ENCODE results near the gene MNAT1. TPM values are rescaled to one million over a fixed set of nuclear protein-coding genes. Genes with fewer than 3 reads are reported as not detected.
"Not testable (repeated sequence)": the region's sequence is repeated elsewhere in the genome, so short reads cannot be mapped to it uniquely, and the experiment has no call there.

Gene MNAT1
- total RNA-seq, 3 donors from 2014 or later, result 30.6 to 70.4 (median 50.8) TPM

- intact Hi-C loops (cut with DNase I; ENCODE audit: low total_unique reads), result no loop called here
- Histone ChIP-seq H3K9me3 (no peaks in the 10 kb centered on the region), H3K4me1 (peaks cover 0 to 3% of the 10 kb centered on the region in 2 donors), H3K4me3 (no peak overlapping the region), H3K36me3 (no peaks in the 10 kb centered on the region), H3K27me3 (no peaks in the 10 kb centered on the region), H3K27ac (no peak overlapping the region)
- no peak for DNase-seq (ENCODE audit: low spot score in 2 of 2)
- TF ChIP-seq POLR2A (IDR thresholded peaks at IDR 0.05) (no peak), CTCF (IDR thresholded peaks at IDR 0.05) (no peak), POLR2AphosphoS5 (IDR thresholded peaks at IDR 0.05) (no peak)
Observed at GRCh38 chr14:60773558-60773957, 39.0 kb downstream of the MNAT1 start.

- TF ChIP-seq POLR2A (IDR thresholded peaks at IDR 0.05) (no peak), POLR2AphosphoS5 (IDR thresholded peaks at IDR 0.05) (no peak), CTCF (IDR thresholded peaks at IDR 0.05) (no peak)
- H3K9me3 ChIP-seq, result no peaks in the 10 kb centered on the region
- intact Hi-C loops (cut with DNase I; ENCODE audit: low total_unique reads), result no loop called here
- no peak for DNase-seq (ENCODE audit: low spot score in 2 of 2)
- no peaks in the 10 kb centered on the region for H3K27me3 ChIP-seq
- no peak overlapping the region for H3K4me3 ChIP-seq
- H3K36me3 ChIP-seq, result no peaks in the 10 kb centered on the region
- H3K27ac ChIP-seq, result no peak overlapping the region
- H3K4me1 ChIP-seq, result peaks cover 0 to 3% of the 10 kb centered on the region in 2 donors
Observed at GRCh38 chr14:60775296-60775695, 40.7 kb downstream of the MNAT1 start.

DNA sequence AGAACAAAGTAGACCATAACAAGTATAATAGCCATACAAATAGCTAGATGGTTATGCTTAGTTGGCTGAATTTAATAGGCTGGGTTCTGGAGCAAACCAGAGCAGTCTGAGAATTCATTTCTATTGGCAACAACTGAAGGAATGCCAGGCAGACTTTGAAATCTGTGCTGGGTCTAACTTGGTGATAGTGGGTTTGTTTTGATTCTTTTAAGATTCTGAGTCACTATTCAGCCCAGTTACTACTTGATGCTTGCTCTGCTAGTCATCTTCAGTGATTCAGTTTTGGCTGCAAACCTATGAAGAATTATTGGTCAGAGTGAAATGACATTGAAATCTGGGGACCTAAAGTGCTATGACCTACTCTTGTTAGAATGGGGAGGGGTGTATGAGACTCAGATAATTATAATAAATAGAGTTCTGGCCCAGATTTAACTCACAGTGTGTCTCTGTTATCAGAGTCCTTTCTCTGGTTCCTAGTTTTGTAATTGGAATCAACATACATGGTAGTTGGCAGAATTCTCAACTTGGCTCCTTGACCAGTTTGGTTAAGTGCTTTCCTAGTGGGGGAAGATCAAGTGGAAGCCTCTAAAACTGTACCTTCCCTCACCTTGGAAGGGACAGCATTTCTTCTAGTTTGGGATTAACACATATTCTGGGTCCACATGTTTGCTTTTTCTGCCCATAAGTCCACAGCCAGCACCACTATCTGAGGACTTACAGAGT is 43.5 kb downstream of the MNAT1 start:
- H3K4me1 ChIP-seq, result peaks cover 0 to 3% of the 10 kb centered on the region in 2 donors
- H3K27ac ChIP-seq, result no peak overlapping the region
- TF ChIP-seq POLR2A (IDR thresholded peaks at IDR 0.05) (no peak), CTCF (IDR thresholded peaks at IDR 0.05) (no peak), POLR2AphosphoS5 (IDR thresholded peaks at IDR 0.05) (no peak)
- intact Hi-C loops (cut with DNase I; ENCODE audit: low total_unique reads), result no loop called here
- no peak overlapping the region for H3K4me3 ChIP-seq
- DNase-seq (ENCODE audit: low spot score in 2 of 2), result no peak
- H3K9me3 ChIP-seq, result no peaks in the 10 kb centered on the region
- no peaks in the 10 kb centered on the region for H3K36me3 ChIP-seq
- no peaks in the 10 kb centered on the region for H3K27me3 ChIP-seq

DNA sequence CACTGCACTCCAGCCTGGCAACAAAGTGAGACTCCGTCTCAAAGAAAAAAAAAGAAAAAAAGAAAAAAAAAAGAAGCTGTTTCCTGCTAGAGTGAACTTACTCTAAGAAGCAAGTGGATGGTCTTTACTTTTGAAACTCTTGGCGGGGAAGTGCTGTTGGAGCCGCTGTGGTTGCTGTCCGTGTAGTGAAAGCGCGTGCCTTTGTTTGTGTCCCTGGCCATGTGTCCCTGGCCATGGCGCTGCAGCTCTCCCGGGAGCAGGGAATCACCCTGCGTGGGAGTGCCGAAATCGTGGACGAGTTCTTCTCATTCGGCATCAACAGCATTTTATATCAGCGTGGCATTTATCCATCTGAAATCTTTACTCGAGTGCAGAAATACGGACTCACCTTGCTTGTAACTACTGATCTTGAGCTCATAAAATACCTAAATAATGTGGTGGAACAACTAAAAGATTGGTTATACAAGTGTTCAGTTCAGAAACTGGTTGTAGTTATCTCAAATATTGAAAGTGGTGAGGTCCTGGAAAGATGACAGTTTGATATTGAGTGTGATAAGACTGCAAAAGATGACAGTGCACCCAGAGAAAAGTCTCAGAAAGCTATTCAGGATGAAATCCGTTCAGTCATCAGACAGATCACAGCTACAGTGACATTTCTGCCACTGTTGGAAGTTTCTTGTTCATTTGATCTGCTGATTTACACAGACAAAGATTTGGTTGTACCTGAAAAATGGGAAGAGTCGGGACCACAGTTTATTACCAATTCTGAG is 45.4 kb downstream of the MNAT1 start:
- H3K36me3 ChIP-seq; H3K4me3 ChIP-seq; H3K27me3 ChIP-seq; DNase-seq (ENCODE audit: low spot score in 2 of 2); H3K27ac ChIP-seq; intact Hi-C loops (cut with DNase I; ENCODE audit: low total_unique reads); H3K4me1 ChIP-seq; H3K9me3 ChIP-seq: not testable (repeated sequence)

DNA sequence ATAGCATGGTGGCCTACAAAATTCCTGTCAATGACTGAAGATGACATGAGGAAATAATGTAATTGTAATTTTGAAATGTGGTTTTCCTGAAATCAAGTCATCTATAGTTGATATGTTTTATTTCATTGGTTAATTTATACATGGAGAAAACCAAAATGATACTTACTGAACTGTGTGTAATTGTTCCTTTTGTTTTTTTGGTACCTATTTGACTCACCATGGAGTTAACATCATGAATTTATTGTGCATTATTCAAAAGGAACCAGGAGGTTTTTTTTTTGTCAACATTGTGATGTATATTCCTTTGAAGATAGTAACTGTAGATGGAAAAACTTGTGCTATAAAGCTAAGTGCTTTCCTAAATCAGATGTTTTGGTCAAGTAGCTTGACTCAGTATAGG is 46.0 kb downstream of the MNAT1 start:
- H3K4me3 ChIP-seq; H3K27ac ChIP-seq; intact Hi-C loops (cut with DNase I; ENCODE audit: low total_unique reads); H3K9me3 ChIP-seq; DNase-seq (ENCODE audit: low spot score in 2 of 2); H3K27me3 ChIP-seq; H3K4me1 ChIP-seq; H3K36me3 ChIP-seq: not testable (repeated sequence)

- H3K9me3 ChIP-seq, result no peaks in the 10 kb centered on the region
- intact Hi-C loops (cut with DNase I; ENCODE audit: low total_unique reads), result no loop called here
- no peaks in the 10 kb centered on the region for H3K27me3 ChIP-seq
- H3K4me3 ChIP-seq, result no peak overlapping the region
- H3K4me1 ChIP-seq, result no peaks in the 10 kb centered on the region
- TF ChIP-seq POLR2AphosphoS5 (IDR thresholded peaks at IDR 0.05) (no peak), CTCF (IDR thresholded peaks at IDR 0.05) (no peak), POLR2A (IDR thresholded peaks at IDR 0.05) (no peak)
- H3K36me3 ChIP-seq, result no peaks in the 10 kb centered on the region
- H3K27ac ChIP-seq, result no peak overlapping the region
- no peak for DNase-seq (ENCODE audit: low spot score in 2 of 2)
Observed at GRCh38 chr14:60786905-60787304, 52.3 kb downstream of the MNAT1 start.
